Trophoblast cell (in vitro differentiated cells and primary cell): ENCODE results near the gene ACTL6A.

Experiments used
- DNase-seq, 2 donors: peaks; one replicate each; pipeline ENCODE4 v3.0.0-alpha.2; 2016
- H2AFZ ChIP-seq: 2 replicates; pipeline ENCODE4 v1.6.1; 2013; ENCODE audit warnings: low read length, moderate library complexity, mild to moderate bottlenecking; ENCODE audit not compliant: insufficient read depth, poor library complexity
- H2AK5ac ChIP-seq: 2 replicates; pipeline ENCODE4 v1.6.1; 2013; ENCODE audit warnings: mild to moderate bottlenecking, low read length
- H2BK120ac ChIP-seq: 2 replicates; pipeline ENCODE4 v1.6.1; 2013; ENCODE audit warnings: low read length, mild to moderate bottlenecking, moderate library complexity; ENCODE audit not compliant: insufficient read depth, poor library complexity
- H2BK12ac ChIP-seq: 2 replicates; pipeline ENCODE4 v1.6.1; 2013; ENCODE audit warnings: mild to moderate bottlenecking, low read length, moderate library complexity
- H2BK5ac ChIP-seq: 2 replicates; pipeline ENCODE4 v1.6.1; 2013; ENCODE audit warnings: low read length, low read depth, moderate library complexity, mild to moderate bottlenecking; ENCODE audit not compliant: poor library complexity
- H3K14ac ChIP-seq: 2 replicates; pipeline ENCODE4 v1.6.1; 2013; ENCODE audit warnings: mild to moderate bottlenecking, low read length
- H3K18ac ChIP-seq: 2 replicates; pipeline ENCODE4 v1.6.1; 2013; ENCODE audit warnings: mild to moderate bottlenecking, low read length
- H3K23ac ChIP-seq: 2 replicates; pipeline ENCODE4 v1.6.1; 2013; ENCODE audit warnings: low read length
- H3K27ac ChIP-seq: 2 replicates; pipeline ENCODE4 v1.5.1; 2013; ENCODE audit warnings: low read depth, mild to moderate bottlenecking, inconsistent platforms, low read length, moderate library complexity
- H3K27me3 ChIP-seq: 2 replicates; pipeline ENCODE4 v1.6.1; 2013; ENCODE audit warnings: inconsistent platforms, mild to moderate bottlenecking, low read length, moderate library complexity; ENCODE audit not compliant: insufficient read depth
- H3K36me3 ChIP-seq, 2 experiments: 1 replicate in 1 of 2; 2 replicates in 1 of 2; pipeline ENCODE4 v1.6.1; 2013; ENCODE audit warnings: low read length in 2 of 2, mild to moderate bottlenecking in 2 of 2, moderate library complexity in 1 of 2; ENCODE audit not compliant: insufficient read depth in 2 of 2, control insufficient read depth in 1 of 2
- H3K4ac ChIP-seq: 2 replicates; pipeline ENCODE4 v1.6.1; 2013; ENCODE audit warnings: low read depth, mild to moderate bottlenecking, low read length, moderate library complexity
- H3K4me1 ChIP-seq, 2 experiments: 1 replicate in 1 of 2; 2 replicates in 1 of 2; pipeline ENCODE4 v1.6.1; 2013; ENCODE audit warnings: low read length in 2 of 2, mild to moderate bottlenecking in 2 of 2, moderate library complexity in 1 of 2; ENCODE audit not compliant: insufficient read depth in 2 of 2, control insufficient read depth in 1 of 2
- H3K4me2 ChIP-seq: 2 replicates; pipeline ENCODE4 v1.6.1; 2013; ENCODE audit warnings: inconsistent platforms, mild to moderate bottlenecking, low read length, moderate library complexity
- H3K4me3 ChIP-seq: 2 replicates; pipeline ENCODE4 v1.5.1; 2013; ENCODE audit warnings: mild to moderate bottlenecking, low read depth, low read length, inconsistent platforms
- H3K79me1 ChIP-seq: one replicate; pipeline ENCODE4 v1.6.1; 2013; ENCODE audit warnings: low read length
- H3K79me2 ChIP-seq: 2 replicates; pipeline ENCODE4 v1.6.1; 2013; ENCODE audit warnings: low read length, mild to moderate bottlenecking; ENCODE audit not compliant: control insufficient read depth, insufficient read depth, poor library complexity
- H3K9ac ChIP-seq: 2 replicates; pipeline ENCODE4 v1.6.1; 2013; ENCODE audit warnings: mild to moderate bottlenecking, low read length
- H3K9me3 ChIP-seq: 2 replicates; pipeline ENCODE4 v1.6.1; 2013; ENCODE audit warnings: low read depth, mild to moderate bottlenecking, control low read depth, inconsistent platforms, low read length; ENCODE audit not compliant: insufficient read depth
- H4K12ac ChIP-seq: 2 replicates; pipeline ENCODE4 v1.6.1; 2013; ENCODE audit warnings: low read depth, mild to moderate bottlenecking, low read length, moderate library complexity
- H4K8ac ChIP-seq: 2 replicates; pipeline ENCODE4 v1.6.1; 2013; ENCODE audit warnings: low read depth, mild to moderate bottlenecking, low read length, moderate library complexity
- H4K91ac ChIP-seq: one replicate; pipeline ENCODE4 v1.6.1; 2013; ENCODE audit warnings: low read depth, mild to moderate bottlenecking, low read length, moderate library complexity
- WGBS: extraction: QIAGEN DNeasy Blood & Tissue Kit; methylation state at CpG from one replicate; pipeline ENCODE4 v1.1.7; 2013; ENCODE audit warnings: missing lambda C conversion rate; ENCODE audit not compliant: insufficient read length, insufficient coverage; ENCODE audit errors: extremely low coverage; 5-methylcytosine and 5-hydroxymethylcytosine counted together

Gene ACTL6A

GRCh38 chr3:179544981-179545645 lies 17.6 kb upstream of the ACTL6A start:
- Histone ChIP-seq H3K27ac (no peak overlapping the region), H3K18ac (no peak overlapping the region), H3K79me2 (no peaks in the 10 kb centered on the region), H3K9ac (no peak overlapping the region), H3K14ac (no peak overlapping the region), H4K91ac (no peak overlapping the region), H3K36me3 (no peaks in the 10 kb centered on the region), H2AFZ (no peak overlapping the region), H3K4me3 (no peak overlapping the region), H4K8ac (no peak overlapping the region), H3K79me1 (peaks cover 2% of the 10 kb centered on the region), H3K4me1 (peaks cover 8% of the 10 kb centered on the region in 2 experiments), H4K12ac (no peak overlapping the region), H2BK120ac (no peak overlapping the region), H3K27me3 (no peaks in the 10 kb centered on the region), H3K23ac (no peak overlapping the region), H3K4ac (no peak overlapping the region), H3K4me2 (no peak overlapping the region), H2BK12ac (no peak overlapping the region), H3K9me3 (no peaks in the 10 kb centered on the region), H2AK5ac (no peak overlapping the region), H2BK5ac (no peak overlapping the region)
- DNase-seq, result no peak
- no CpG with 5 or more reads among the region's 2 CpGs for WGBS

GRCh38 chr3:179546814-179547241 lies 15.9 kb upstream of the ACTL6A start:
- H2BK120ac ChIP-seq, result no peak overlapping the region
- peaks cover 8% of the 10 kb centered on the region in 2 experiments for H3K4me1 ChIP-seq
- peaks cover 2% of the 10 kb centered on the region for H3K79me1 ChIP-seq
- H3K4me2 ChIP-seq, result no peak overlapping the region
- H2BK12ac ChIP-seq, result no peak overlapping the region
- no peak overlapping the region for H3K14ac ChIP-seq
- H3K9ac ChIP-seq, result no peak overlapping the region
- H4K8ac ChIP-seq, result no peak overlapping the region
- H3K9me3 ChIP-seq, result no peaks in the 10 kb centered on the region
- no peak overlapping the region for H3K4ac ChIP-seq
- H3K27ac ChIP-seq, result peak overlapping the region; percentile 15
- H3K23ac ChIP-seq, result no peak overlapping the region
- no peak overlapping the region for H2BK5ac ChIP-seq
- H4K91ac ChIP-seq, result no peak overlapping the region
- no peak overlapping the region for H3K4me3 ChIP-seq
- peak; percentile 55 to 57 for DNase-seq
- no peak overlapping the region for H2AFZ ChIP-seq
- no peaks in the 10 kb centered on the region for H3K27me3 ChIP-seq
- no peak overlapping the region for H2AK5ac ChIP-seq
- H3K18ac ChIP-seq, result no peak overlapping the region
- WGBS, result no CpG with 5 or more reads among the region's 2 CpGs
- H3K36me3 ChIP-seq, result no peaks in the 10 kb centered on the region
- no peaks in the 10 kb centered on the region for H3K79me2 ChIP-seq
- no peak overlapping the region for H4K12ac ChIP-seq

DNA sequence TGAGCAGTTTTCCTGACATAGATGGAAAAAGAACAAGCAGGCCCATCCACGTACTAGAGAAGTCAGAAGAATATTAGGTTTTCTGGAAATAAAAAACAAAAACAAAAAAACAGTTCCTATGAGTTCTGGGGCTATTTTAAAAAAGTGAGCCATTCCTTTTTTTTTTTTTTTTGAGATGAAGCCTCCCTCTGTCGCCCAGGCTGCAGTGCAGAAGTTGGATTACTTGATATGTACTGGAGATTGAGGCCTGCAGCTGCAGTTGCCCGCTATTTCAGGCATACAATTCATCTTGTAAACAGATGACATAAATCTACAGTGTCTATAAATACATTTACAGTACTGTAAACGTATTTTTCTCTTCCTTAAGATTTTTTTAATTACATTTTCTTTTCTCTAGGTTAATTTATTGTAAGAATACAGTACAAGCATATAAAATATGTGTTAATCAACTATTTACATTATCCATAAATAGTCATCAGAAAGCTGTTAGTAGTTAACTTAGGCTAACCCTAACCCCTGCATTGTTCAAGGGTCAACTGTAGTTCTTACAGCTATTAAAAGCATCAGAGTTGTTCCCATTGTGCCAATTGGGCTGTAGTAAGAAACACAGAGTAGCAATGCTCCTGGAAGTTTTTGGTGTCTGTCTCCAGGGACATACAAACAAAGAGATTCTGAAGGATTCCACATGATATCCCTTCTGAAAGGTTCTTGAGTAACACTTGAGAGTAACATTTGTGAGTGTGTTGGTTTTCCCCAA lies 11.2 kb upstream of the ACTL6A start:
- Histone ChIP-seq H3K27ac (no peak overlapping the region), H3K23ac (no peak overlapping the region), H3K9me3 (no peaks in the 10 kb centered on the region), H3K36me3 (no peaks in the 10 kb centered on the region), H4K8ac (no peak overlapping the region), H2BK12ac (no peak overlapping the region), H3K4me1 (peaks cover 5 to 6% of the 10 kb centered on the region in 2 experiments), H3K4me2 (no peak overlapping the region), H3K4ac (no peak overlapping the region), H2BK120ac (no peak overlapping the region), H2AFZ (no peak overlapping the region), H3K14ac (no peak overlapping the region), H3K9ac (no peak overlapping the region), H2BK5ac (no peak overlapping the region), H3K79me2 (no peaks in the 10 kb centered on the region), H4K12ac (no peak overlapping the region), H2AK5ac (no peak overlapping the region), H3K18ac (no peak overlapping the region), H3K27me3 (no peaks in the 10 kb centered on the region), H3K4me3 (no peak overlapping the region), H3K79me1 (no peaks in the 10 kb centered on the region), H4K91ac (no peak overlapping the region)
- no CpG with 5 or more reads among the region's 4 CpGs for WGBS
- no peak for DNase-seq

GRCh38 chr3:179558742-179559364 lies 3.9 kb upstream of the ACTL6A start:
- Histone ChIP-seq H3K9ac (no peak overlapping the region), H3K9me3 (no peaks in the 10 kb centered on the region), H3K79me2 (peaks cover 8% of the 10 kb centered on the region), H3K14ac (no peak overlapping the region), H3K79me1 (peaks cover 5% of the 10 kb centered on the region), H2AFZ (no peak overlapping the region), H3K23ac (no peak overlapping the region), H2BK12ac (no peak overlapping the region), H3K27me3 (no peaks in the 10 kb centered on the region), H4K8ac (no peak overlapping the region), H3K18ac (no peak overlapping the region), H2AK5ac (no peak overlapping the region), H4K91ac (no peak overlapping the region), H4K12ac (no peak overlapping the region), H3K4me1 (peaks cover 1 to 2% of the 10 kb centered on the region in 2 experiments), H3K4me3 (no peak overlapping the region), H3K4me2 (no peak overlapping the region), H3K4ac (no peak overlapping the region), H3K27ac (no peak overlapping the region), H3K36me3 (no peaks in the 10 kb centered on the region), H2BK5ac (no peak overlapping the region), H2BK120ac (no peak overlapping the region)
- no CpG with 5 or more reads among the region's 3 CpGs for WGBS
- DNase-seq, result peak; percentile 51 to 73
